IMR-90 (cell line): Measurements from ENCODE around the gene DNMT3A. TPM values are rescaled to one million over a fixed set of nuclear protein-coding genes. Genes with fewer than 3 reads are reported as not detected.
A peak's percentile ranks its signal among the peaks of the same experiment; 100 is the strongest.

Experiments
- ATAC-seq: fragments of 200-7000 bp; cut with Tn5 transposase; 2 replicates; pipeline ENCODE4 v1.9.1; 2020; ENCODE audit warnings: low read depth, mild to moderate bottlenecking, moderate library complexity
- BruUV-seq: library from RNA; stranded (reverse); fragments of 400-500 nt; replicated peaks from 2 replicates; lab custom pipeline; 2021; lab: Mats Ljungman, UMichigan
- CTCF ChIA-PET: fragments of 300-600 bp; formaldehyde crosslinking; extraction: SDS; loops from one replicate; lab custom pipeline; 2021; ENCODE audit warnings: antibody characterized with exemption; lab: Yijun Ruan, JAX
- POLR2A ChIA-PET: fragments of 300-600 bp; sonication (Branson Sonifier 250); formaldehyde crosslinking; loops from one replicate; lab custom pipeline; 2022; ENCODE audit warnings: antibody characterized with exemption; ENCODE audit not compliant: unreplicated experiment; lab: Charles Lee
- DNase-seq: peaks from one replicate; pipeline ENCODE4 v3.0.0; 2013
- H2AFZ ChIP-seq: replicated peaks from 2 replicates; pipeline ENCODE3; 2013; ENCODE audit warnings: low read length, mild to moderate bottlenecking; ENCODE audit not compliant: poor library complexity
- H2AK5ac ChIP-seq: 2 replicates; pipeline ENCODE4 v1.6.1; 2013; ENCODE audit warnings: low read depth, low read length, inconsistent platforms
- H2AK9ac ChIP-seq: replicated peaks from 2 replicates; pipeline ENCODE3; 2013; ENCODE audit warnings: mild to moderate bottlenecking, low read depth, low read length, moderate library complexity; ENCODE audit not compliant: poor library complexity
- H2BK120ac ChIP-seq: 2 replicates; pipeline ENCODE4 v1.6.1; 2013; ENCODE audit warnings: low read depth, low read length, inconsistent platforms
- H2BK15ac ChIP-seq: 3 replicates; pipeline ENCODE4 v1.6.1; 2013; ENCODE audit warnings: low read depth, low read length, inconsistent platforms
- H2BK20ac ChIP-seq: 2 replicates; pipeline ENCODE4 v1.6.1; 2013; ENCODE audit warnings: low read depth, mild to moderate bottlenecking, inconsistent platforms, low read length, moderate library complexity
- H2BK5ac ChIP-seq: 2 replicates; pipeline ENCODE4 v1.6.1; 2013; ENCODE audit warnings: mild to moderate bottlenecking, low read depth, low read length, inconsistent platforms; ENCODE audit not compliant: poor library complexity, severe bottlenecking
- H3K14ac ChIP-seq: replicated peaks from 2 replicates; pipeline ENCODE4 v1.6.1; 2013; ENCODE audit warnings: low read depth, low read length, inconsistent platforms
- H3K18ac ChIP-seq: 2 replicates; pipeline ENCODE4 v1.6.1; 2013; ENCODE audit warnings: low read depth, low read length, control low read depth
- H3K23ac ChIP-seq: 2 replicates; pipeline ENCODE4 v1.6.1; 2013; ENCODE audit warnings: low read depth, low read length, inconsistent platforms
- H3K27ac ChIP-seq: 2 replicates; pipeline ENCODE4 v1.5.1; 2013; ENCODE audit warnings: mild to moderate bottlenecking, control low read depth, low read length; ENCODE audit not compliant: insufficient read depth
- H3K27me3 ChIP-seq: 2 replicates; pipeline ENCODE4 v1.6.1; 2013; ENCODE audit warnings: low read length; ENCODE audit not compliant: control insufficient read depth, insufficient read depth
- H3K36me3 ChIP-seq: 2 replicates; pipeline ENCODE4 v1.6.1; 2013; ENCODE audit warnings: low read length, mixed read lengths; ENCODE audit not compliant: control insufficient read depth, insufficient read depth
- H3K4ac ChIP-seq: 2 replicates; pipeline ENCODE4 v1.6.1; 2013; ENCODE audit warnings: low read depth, low read length, inconsistent platforms
- H3K4me1 ChIP-seq: 2 replicates; pipeline ENCODE4 v1.6.1; 2013; ENCODE audit warnings: low read length, mixed read lengths; ENCODE audit not compliant: control insufficient read depth, insufficient read depth
- H3K4me2 ChIP-seq: 2 replicates; pipeline ENCODE4 v1.6.1; 2013; ENCODE audit warnings: low read depth, mild to moderate bottlenecking, control low read depth, low read length, moderate library complexity
- H3K4me3 ChIP-seq: 2 replicates; pipeline ENCODE4 v1.5.1; 2013; ENCODE audit warnings: low read depth, mild to moderate bottlenecking, control low read depth, low read length, moderate library complexity; ENCODE audit not compliant: insufficient read depth
- H3K56ac ChIP-seq: 2 replicates; pipeline ENCODE4 v1.6.1; 2013; ENCODE audit warnings: low read length, inconsistent platforms; ENCODE audit not compliant: insufficient read depth; ENCODE audit errors: extremely low read depth
- H3K79me1 ChIP-seq, 2 experiments: 2 replicates each; pipeline ENCODE4 v1.6.1; 2013; ENCODE audit warnings: low read length in 2 of 2, inconsistent platforms in 1 of 2, low read depth in 1 of 2
- H3K9ac ChIP-seq: 2 replicates; pipeline ENCODE4 v1.6.1; 2013; ENCODE audit warnings: low read depth, low read length, control low read depth
- H3K9me1 ChIP-seq: 2 replicates; pipeline ENCODE4 v1.6.1; 2013; ENCODE audit warnings: low read length, inconsistent platforms; ENCODE audit not compliant: insufficient read depth
- H3K9me3 ChIP-seq: 2 replicates; pipeline ENCODE4 v1.6.1; 2013; ENCODE audit warnings: low read length; ENCODE audit not compliant: control insufficient read depth, insufficient read depth
- H4K20me1 ChIP-seq: 2 replicates; pipeline ENCODE4 v1.6.1; 2013; ENCODE audit warnings: low read length, inconsistent platforms; ENCODE audit not compliant: insufficient read depth
- H4K5ac ChIP-seq: 2 replicates; pipeline ENCODE4 v1.6.1; 2013; ENCODE audit warnings: mild to moderate bottlenecking, low read depth, low read length, control low read depth
- H4K8ac ChIP-seq, 2 experiments: 2 replicates each; pipeline ENCODE4 v1.6.1; 2013; ENCODE audit warnings: low read depth in 2 of 2, low read length in 2 of 2, control low read depth in 1 of 2, inconsistent platforms in 1 of 2
- H4K91ac ChIP-seq: 2 replicates; pipeline ENCODE4 v1.6.1; 2013; ENCODE audit warnings: low read depth, low read length, inconsistent platforms; ENCODE audit not compliant: insufficient read depth
- BHLHE40 ChIP-seq: fragments of 150-350 bp; IDR thresholded peaks from 2 replicates; pipeline ENCODE4 v1.6.1; 2016; ENCODE audit warnings: mild to moderate bottlenecking, low read depth, low read length
- CHD1 ChIP-seq: IDR thresholded peaks from 2 replicates; pipeline ENCODE4 v1.6.1; 2012; ENCODE audit warnings: low read depth, low read length, improper control_type of control experiment
- MAZ ChIP-seq: IDR thresholded peaks from 2 replicates; pipeline ENCODE4 v1.6.1; 2012; ENCODE audit warnings: low read depth, mild to moderate bottlenecking, low read length, improper control_type of control experiment, moderate library complexity, borderline replicate concordance
- RFX5 ChIP-seq: IDR thresholded peaks from 2 replicates; pipeline ENCODE4 v1.8.0; 2012; ENCODE audit warnings: low read depth, mild to moderate bottlenecking, low read length, moderate library complexity
- WGBS, 2 experiments: methylation state at CpG; one replicate each; pipeline versions ENCODE4 v1.1.5 to v1.1.7; 2013; ENCODE audit warnings: missing lambda C conversion rate in 2 of 2; ENCODE audit not compliant: insufficient read length in 1 of 2; ENCODE audit errors: extremely low coverage in 2 of 2; 5-methylcytosine and 5-hydroxymethylcytosine counted together
- dilution Hi-C: fragments of 300-500 bp; cut with HindIII; formaldehyde crosslinking; loops from one replicate; pipeline ENCODE4 v1.14.3; 2018; ENCODE audit warnings: low sequenced_read_pairs; ENCODE audit not compliant: unreplicated experiment
- in situ Hi-C: fragments of 300-500 bp; cut with MboI; formaldehyde crosslinking; loops from 3 replicates; pipeline ENCODE4 v1.14.3; 2019; ENCODE audit warnings: low sequenced_read_pairs, inconsistent platforms, mixed read lengths
- intact Hi-C: fragments of 100-400 bp; cut with micrococcal nuclease; formaldehyde crosslinking; loops from 2 replicates; pipeline ENCODE4 v1.10.0; 2022
- polyA plus RNA-seq, 3 experiments: library from polyadenylated mRNA; depleted of rRNA; stranded (reverse); fragments of >200 nt; gene quantifications; 2 replicates each; pipeline ENCODE4 v1.2.3, GENCODE V29; 2012; ENCODE audit warnings: low replicate concordance in 1 of 3
- total RNA-seq: library from RNA; depleted of rRNA; stranded (reverse); fragments of >200 nt; gene quantifications from 2 replicates; pipeline ENCODE4 v1.2.3, GENCODE V29; 2012
- TF ChIP-seq, protein P1 (sequence below): fragments of 150-350 bp; IDR thresholded peaks from 2 replicates; pipeline ENCODE4 v1.6.1; 2016; ENCODE audit warnings: low read depth, mild to moderate bottlenecking, low read length, moderate library complexity, borderline replicate concordance

Gene DNMT3A
- total and polyA plus RNA-seq, 2 of the 4 experiments (the other 2 are of a cell fraction): 4.4 to 9.7 TPM

GRCh38 chr2:25314514-25315315, 27.0 kb downstream of the DNMT3A start:
- H4K91ac ChIP-seq: no peak overlapping the region
- no peak overlapping the region for H3K27ac ChIP-seq
- no peak overlapping the region for H3K23ac ChIP-seq
- H4K8ac ChIP-seq: peak overlapping the region; percentile 15 to 41; a peak in 2 of 4 replicates
- no peak overlapping the region for H3K18ac ChIP-seq
- dilution Hi-C loops: no loop called here
- peak; percentile 74 for ATAC-seq
- no peak overlapping the region for H3K4me2 ChIP-seq
- in situ Hi-C loops: no loop called here
- H3K4ac ChIP-seq: no peak overlapping the region
- no CpG with 5 or more reads among the region's 13 CpGs for WGBS, 2 experiments
- no peak overlapping the region for H4K5ac ChIP-seq
- H3K56ac ChIP-seq: no peak overlapping the region
- no peak overlapping the region for H2BK120ac ChIP-seq
- H3K4me1 ChIP-seq: peaks cover 7% of the 10 kb centered on the region; the same call in 1 of the 2 replicates
- BruUV-seq: no TSS peak
- H2AK5ac ChIP-seq: 0 out of 2 replicates have a peak overlapping the region, but pooled peaks have one; percentile 3
- H3K79me1 ChIP-seq: peaks cover 0 to 11% of the 10 kb centered on the region in 2 experiments; a peak in 1 of 4 replicates
- no peaks in the 10 kb centered on the region for H3K9me3 ChIP-seq
- ChIA-PET CTCF (interaction anchor here (0.5 kb wide), 1 partner anchor 206 kb away, joined by 5 read pairs; no protein-coding TSS in a partner anchor), POLR2A (no interaction called here)
- no peak for TF ChIP-seq RFX5
- TF ChIP-seq, protein P1, sequence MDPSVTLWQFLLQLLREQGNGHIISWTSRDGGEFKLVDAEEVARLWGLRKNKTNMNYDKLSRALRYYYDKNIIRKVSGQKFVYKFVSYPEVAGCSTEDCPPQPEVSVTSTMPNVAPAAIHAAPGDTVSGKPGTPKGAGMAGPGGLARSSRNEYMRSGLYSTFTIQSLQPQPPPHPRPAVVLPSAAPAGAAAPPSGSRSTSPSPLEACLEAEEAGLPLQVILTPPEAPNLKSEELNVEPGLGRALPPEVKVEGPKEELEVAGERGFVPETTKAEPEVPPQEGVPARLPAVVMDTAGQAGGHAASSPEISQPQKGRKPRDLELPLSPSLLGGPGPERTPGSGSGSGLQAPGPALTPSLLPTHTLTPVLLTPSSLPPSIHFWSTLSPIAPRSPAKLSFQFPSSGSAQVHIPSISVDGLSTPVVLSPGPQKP: no peak
- TF ChIP-seq BHLHE40: no peak
- TF ChIP-seq MAZ: peak; percentile 67; the same call in 1 of the 2 replicates
- TF ChIP-seq CHD1: no peak
- H3K36me3 ChIP-seq: peaks cover 22% of the 10 kb centered on the region; the same call in 1 of the 2 replicates
- H2BK15ac ChIP-seq: no peak overlapping the region; the same call in 2 of the 3 replicates
- no peaks in the 10 kb centered on the region for H3K27me3 ChIP-seq
- intact Hi-C loops: no loop called here
- H3K4me3 ChIP-seq: no peak overlapping the region
- no peak overlapping the region for H3K9ac ChIP-seq
- DNase-seq: peak; percentile 29
- H3K9me1 ChIP-seq: 0 out of 2 replicates have a peak, but pooled peaks cover 3% of the 10 kb centered on the region
- peak overlapping the region; percentile 72 for H2AK9ac ChIP-seq
- H3K14ac ChIP-seq: no peak overlapping the region
- H2AFZ ChIP-seq: peak overlapping the region; percentile 67
- no peak overlapping the region for H2BK5ac ChIP-seq
- no peak overlapping the region for H2BK20ac ChIP-seq
- H4K20me1 ChIP-seq: peaks cover 6% of the 10 kb centered on the region; the same call in 1 of the 2 replicates
